RPMI8226 (cell line): ENCODE data around the gene GABBR2.

Experiments
- DNase-seq: peaks from one replicate; pipeline ENCODE4 v3.0.0-alpha.2; 2015

Gene GABBR2

DNA sequence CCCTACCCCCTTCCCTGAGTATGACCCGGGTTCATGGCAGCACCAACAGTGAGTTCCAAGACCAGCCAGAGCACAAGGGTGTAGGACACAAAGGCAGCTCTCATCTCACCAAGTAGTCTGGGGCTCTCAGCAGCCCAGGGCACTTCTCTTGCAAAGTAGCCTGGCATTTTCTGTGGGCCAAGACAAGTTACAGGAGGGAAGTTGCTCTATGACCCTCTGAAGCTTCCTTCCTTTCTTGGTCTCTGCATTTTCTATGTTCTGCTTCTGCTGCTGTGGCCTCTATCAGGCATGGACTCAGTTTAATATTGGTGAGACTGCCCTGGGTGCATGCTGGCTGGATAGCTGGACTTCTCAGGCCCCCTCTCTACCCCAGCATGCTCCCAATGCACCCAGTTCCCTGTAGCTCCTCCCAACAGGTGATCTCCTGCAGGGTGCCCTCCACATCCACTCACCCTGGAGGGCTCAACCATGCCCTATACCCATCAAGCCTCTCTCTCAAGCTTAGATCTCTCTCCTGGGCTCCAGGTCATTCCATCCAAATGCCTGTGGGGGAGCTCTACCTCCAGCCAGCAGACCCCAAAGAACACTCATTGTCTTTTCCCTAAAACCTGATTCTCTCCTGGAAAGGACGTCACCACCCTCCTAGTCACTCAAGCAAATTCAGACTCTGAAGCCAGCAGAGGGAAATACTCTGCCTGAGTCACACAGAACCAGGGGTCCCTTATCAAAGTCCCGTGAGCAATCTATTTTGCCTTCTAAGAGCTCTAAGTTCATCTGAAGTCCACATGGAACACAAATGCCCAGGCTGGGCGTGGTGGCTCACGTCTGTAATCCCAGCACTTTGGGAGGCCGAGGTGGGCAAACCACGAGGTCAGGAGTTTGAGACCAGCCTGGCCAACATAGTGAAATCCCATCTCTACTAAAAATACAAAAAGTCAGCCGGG is 467.1 kb downstream of the GABBR2 start:
- DNase-seq = no peak

DNA sequence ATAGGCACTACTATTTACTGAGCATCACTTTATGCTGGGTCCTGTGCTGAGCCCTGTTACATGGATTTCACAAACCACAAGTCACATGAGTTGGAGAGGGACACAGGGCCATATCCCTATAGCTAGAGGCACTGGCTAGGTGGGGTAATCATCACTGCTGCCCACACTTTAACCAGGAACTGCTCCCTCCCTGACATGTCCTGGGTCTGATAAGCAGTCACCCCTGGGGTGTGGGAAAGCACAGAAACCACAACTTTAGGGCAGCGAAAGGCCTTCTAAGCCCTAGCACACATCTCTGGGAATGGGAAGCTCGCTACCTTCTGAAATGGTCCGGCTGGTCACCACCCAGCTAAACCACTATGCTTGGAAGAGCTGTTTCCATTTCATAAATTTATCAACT is 468.3 kb downstream of the GABBR2 start:
- no peak for DNase-seq
